GM11168 (cell line): ENCODE data around the gene FAM210B.
"Not testable (repeated sequence)": the region's sequence is repeated elsewhere in the genome, so short reads cannot be mapped to it uniquely, and the experiment has no call there.

Experiments used
- in situ Hi-C: fragments of 300-500 bp; cut with MboI; formaldehyde crosslinking; loops from one replicate; pipeline ENCODE4 v1.12.0; 2022; ENCODE audit warnings: low sequenced_read_pairs; ENCODE audit not compliant: unreplicated experiment

FAM210B gene

DNA sequence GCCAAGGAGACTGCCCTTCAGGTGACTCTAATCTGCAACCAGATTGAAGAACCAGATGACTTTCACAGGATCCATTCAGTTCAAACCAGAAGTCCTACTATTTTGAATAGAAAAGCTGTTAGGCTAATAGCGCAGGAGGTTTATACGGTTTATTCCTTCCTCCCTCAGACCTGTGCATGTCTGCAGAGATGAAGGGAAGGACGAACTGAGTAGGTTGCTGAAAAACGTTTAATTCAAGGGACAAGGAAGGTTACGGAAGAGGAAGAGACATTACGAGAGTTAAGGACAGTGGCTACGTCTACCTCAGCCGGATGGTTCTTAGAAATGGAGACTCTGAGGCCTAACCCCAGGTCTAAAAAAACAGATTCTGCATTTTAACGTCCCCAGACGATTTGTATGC, 32.3 kb downstream of the FAM210B start:
- in situ Hi-C loops: loop anchor here (10.0 kb wide), 1 partner anchor 84 kb away; no protein-coding TSS in a partner anchor

DNA sequence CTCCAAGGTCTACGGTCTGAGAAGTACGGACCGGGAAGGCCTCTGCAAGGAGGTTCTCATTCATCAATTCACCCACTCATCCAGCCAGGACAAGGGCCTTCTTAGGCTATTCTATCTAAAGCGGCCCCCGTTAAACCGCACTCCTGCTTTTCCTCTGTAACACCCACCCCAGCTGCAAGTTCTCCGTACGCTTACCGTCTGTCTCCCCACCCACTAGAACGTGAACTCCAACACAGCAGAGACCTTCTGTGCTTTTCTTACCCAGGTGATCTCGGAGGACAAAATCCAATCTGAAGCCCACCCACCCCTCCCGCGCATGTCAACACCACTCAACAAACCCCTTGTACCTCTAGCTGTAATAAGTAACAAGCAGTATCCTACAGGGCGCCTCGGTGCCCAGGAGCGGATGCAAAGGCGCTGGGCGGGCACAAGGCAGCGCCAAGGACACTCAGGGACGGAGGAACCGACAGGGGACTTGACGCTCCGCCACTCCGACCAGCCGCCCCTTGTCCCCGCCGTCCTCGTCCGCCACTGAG, 32.9 kb downstream of the FAM210B start:
- in situ Hi-C loops: loop anchor here (10.0 kb wide), 1 partner anchor 83 kb away; no protein-coding TSS in a partner anchor

DNA sequence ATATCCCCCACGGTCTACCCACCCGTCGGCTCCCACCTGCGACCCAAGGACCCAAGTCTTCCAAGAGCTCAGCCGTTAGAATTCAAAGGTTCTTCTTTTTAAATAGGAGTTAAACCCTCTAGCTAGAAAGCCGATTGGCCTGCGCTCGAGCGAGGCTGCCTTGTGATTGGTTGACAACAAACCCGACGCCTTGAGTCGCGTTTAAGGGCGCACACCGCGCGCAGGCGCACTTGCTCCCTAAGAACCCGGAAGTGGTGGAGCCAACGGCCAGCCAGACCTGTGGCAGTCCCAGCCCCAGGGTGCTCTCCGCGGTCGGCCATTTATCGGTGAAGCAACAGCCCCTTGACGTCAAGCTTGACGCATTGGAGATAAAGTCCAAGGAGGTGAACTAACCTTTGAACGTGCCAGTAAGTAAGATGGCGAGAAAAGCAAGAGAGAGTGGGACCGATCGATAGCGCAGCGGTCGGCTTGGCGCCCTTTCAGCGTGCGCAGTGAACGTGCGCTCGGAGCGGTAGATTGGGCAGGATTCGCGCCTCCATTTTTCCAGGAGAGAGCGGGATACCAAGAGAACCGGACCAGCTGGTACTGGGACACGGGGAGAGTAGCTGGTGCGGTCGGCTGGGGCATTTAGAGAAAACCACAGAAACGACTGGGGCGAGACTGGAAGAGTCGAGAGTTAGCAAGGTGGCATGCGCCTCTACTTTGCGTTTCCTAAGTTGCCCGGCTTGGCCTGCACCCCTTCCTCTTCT, 33.5 kb downstream of the FAM210B start, which contains the start of the genes AURKA and CSTF1:
AURKA (minus strand) TSS at position 84 of the 749 bp plus-strand sequence. CDS start 4,018 bp downstream, outside the sequence.
CSTF1 (plus strand) TSS at position 514 of the 749 bp plus-strand sequence. CDS start 2,908 bp downstream, outside the sequence.
- in situ Hi-C loops: loop anchor here (10.0 kb wide), 1 partner anchor 82 kb away; no protein-coding TSS in a partner anchor

DNA sequence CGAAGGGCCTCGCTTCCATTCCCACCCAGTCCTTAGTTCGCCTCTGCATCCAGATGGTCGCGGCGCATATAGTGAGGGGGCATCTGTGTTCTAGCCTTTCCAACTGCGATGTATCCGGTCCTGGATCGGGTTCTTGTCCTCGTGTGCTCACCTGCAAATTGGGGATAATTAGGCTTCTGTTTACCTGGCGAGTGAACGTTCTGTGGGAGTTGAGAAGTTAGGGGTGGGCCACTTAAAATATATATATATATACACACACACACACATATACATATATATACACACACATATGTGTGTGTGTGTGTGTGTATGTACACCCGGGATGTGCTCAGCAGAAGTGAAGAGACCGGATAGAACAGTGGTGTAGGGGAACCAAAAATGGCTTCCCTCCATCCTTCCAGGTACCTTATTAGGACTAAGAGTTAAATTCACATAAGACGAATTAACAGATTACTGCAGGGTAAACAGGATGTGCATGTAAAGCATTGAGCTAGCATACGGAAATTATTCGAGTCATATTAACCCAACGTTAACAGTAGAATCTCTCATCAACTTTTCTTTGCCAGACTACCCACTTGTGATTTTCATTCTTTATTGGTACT, 34.2 kb downstream of the FAM210B start:
- in situ Hi-C loops: loop anchor here (10.0 kb wide), 1 partner anchor 82 kb away; no protein-coding TSS in a partner anchor

DNA sequence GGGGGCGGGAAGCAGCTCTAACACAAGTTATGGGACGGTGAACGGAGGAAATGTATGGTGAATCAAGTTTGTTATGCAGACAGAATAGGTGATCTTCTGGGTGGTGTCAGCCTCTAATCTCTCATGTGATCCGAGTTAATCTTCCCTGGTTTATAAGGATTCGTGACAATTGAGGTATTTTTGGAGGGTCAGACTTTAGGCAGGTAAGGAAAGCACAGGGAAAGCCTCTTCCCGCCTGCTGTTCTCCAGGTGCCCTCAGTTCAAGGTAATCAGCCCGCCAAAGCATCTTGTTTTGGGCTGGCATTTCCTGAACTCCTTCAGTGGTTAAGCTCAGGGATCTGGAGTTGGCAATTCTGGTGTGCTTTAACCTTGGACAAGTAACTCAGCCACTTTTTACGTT, 34.9 kb downstream of the FAM210B start:
- in situ Hi-C loops: loop anchor here (10.0 kb wide), 1 partner anchor 81 kb away; no protein-coding TSS in a partner anchor

DNA sequence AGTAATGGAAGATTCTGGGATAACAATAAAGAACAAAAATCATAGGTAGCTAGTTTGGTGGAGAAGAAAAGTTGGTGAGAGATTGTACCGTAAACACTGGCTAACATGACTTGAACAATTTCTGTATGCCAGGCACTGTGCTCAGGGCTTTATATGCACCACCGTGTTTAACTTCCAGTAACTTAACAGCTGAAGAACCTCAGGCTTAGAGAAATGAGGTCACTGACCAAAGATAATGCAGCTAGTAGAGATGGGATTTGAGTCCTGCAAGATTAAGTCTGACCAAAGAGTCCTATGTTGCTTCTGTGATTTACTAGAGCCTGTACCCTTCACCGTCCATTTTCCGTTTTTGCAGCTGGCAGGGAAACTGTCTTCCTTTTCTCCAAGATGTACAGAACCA, 36.4 kb downstream of the FAM210B start:
- in situ Hi-C loops: loop anchor here (10.0 kb wide), 1 partner anchor 80 kb away; no protein-coding TSS in a partner anchor

DNA sequence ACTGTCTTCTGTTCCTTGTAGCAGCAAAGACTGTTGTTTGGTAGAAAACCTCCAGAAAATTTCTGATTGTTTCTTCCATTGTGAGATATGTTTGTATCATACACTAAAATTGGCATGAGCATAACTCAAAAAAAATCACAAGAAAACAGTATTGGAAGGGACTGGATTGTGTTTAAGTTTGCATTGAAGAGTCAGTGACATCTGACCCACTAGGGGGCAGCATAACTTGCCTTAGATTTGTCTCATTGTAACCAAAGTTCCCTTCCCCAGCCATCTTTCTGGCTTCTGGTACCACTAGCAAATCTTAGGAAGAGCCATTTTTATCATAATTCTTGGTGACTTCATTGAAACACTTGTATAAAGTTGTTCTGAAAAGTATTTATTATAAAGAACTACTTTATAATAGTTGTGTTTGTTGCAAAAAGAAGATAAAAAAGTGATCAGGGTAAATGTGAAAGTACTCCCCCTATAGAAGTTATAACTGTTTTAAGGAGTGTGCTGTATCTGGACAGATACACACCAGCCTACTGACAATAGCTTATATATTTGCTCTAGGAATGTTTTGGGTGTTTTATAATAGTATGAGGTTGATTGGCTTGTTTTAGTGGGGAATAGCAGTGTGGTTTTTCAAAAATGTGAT, 41.3 kb downstream of the FAM210B start:
- in situ Hi-C loops: no loop called here

DNA sequence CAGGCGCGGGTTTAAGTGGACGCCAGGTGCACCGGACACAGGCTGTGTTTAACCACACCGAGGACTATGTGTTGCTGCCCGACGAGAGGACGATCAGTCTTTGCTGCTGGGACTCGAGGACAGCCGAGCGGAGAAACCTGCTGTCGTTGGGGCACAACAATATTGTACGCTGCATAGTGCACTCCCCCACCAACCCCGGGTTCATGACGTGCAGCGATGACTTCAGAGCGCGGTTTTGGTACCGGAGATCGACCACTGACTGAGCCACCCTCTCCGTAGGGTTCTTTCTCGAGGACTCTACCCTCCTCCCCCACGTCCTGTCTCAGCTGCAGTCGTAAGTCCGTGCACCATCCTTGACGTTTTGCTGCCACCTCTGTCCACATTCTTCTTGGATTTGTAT, 44.7 kb downstream of the FAM210B start:
- in situ Hi-C loops: no loop called here

DNA sequence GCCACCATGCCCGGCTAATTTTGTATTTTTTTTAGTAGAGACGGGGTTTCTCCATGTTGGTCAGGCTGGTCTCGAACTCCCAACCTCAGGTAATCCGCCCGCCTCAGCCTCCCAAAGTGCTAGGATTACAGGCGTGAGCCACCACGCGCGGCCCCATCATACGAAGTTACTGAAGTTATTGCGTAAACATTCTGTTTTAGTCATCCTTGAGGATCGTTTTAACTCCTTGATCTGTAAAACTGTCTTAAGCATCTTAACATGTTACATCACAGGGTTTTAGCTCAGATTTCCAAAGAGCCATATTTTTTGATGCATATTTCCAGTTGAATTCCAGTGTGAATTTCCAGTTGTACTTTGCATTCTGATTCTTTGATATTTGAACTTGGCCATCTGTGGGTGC, 46.6 kb downstream of the FAM210B start:
- in situ Hi-C loops: not testable (repeated sequence)

DNA sequence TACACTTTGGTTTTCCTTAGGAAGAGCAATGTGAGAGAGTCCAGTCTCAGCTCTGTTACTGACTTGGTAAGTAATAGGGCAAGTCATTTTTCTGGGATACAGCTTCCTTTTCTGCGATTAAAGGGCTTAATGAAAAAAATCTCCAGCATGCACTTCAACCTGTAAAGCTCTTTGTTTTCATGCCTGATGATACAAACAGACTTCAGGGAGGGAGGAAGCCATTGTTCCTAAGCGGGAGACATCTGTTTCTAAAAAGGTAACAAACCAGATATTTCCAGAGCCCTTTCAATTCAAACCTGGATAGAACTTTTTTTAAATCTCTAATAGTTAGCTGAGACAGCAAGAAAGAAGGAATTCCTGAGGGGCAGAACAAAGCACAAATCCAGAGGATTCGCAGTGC, 48.1 kb downstream of the FAM210B start:
- in situ Hi-C loops: no loop called here

DNA sequence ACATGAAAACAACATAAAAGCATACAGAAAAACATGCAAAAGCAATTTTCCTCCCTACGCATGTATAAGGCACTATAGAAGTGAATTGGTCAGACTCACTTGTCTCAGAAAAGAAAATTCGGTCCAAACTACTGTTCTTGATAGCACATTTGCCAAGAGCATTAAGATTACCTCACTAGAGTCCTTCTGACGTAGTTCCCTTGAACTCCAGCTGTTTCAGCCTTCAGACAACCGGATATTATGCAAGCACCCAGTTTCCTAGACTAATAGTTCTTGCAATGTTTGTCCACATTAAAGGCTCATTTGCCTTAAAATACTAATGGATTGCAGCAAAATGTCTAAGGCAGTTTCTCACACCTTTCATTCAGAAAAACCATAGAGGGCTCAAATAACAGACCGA, 50.7 kb downstream of the FAM210B start:
- in situ Hi-C loops: no loop called here

DNA sequence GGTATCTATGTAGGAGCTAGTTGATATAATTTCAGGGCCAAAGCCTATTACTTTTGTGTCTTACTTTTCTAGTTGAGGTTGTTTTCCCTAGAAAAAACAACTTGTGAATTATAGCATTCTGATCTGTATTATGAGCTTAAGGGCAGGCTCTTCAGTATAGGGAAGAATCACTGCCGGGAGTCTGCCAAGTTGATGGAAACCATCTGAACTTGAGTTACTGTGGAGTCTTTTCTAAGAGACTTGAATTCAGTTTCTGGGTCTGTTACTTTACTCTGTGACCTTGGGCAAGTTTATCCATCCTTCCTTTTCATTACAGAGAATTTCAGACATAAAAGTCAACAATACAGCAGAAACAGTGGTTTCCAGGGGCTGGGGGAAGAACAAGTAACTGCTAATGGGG, 51.2 kb downstream of the FAM210B start:
- in situ Hi-C loops: no loop called here

DNA sequence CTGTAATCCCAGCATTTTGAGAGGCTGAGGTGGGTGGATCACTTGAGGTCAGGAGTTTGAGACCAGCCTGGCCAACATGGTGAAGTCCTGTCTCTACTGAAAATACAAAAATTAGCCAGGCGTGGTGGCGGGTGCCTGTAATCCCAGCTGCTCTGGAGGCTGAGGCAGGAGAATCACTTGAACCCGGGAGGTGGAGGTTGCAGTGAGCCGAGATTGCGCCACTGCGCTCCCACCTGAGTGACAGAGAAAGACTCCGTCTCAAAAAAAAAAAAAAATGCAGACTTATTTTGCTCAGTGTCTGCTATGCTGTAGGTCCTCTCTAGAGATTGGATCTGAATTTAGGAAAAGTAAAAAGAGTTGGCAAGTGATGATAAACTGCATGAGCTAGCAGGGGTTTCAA, 52.5 kb downstream of the FAM210B start:
- in situ Hi-C loops: not testable (repeated sequence)

DNA sequence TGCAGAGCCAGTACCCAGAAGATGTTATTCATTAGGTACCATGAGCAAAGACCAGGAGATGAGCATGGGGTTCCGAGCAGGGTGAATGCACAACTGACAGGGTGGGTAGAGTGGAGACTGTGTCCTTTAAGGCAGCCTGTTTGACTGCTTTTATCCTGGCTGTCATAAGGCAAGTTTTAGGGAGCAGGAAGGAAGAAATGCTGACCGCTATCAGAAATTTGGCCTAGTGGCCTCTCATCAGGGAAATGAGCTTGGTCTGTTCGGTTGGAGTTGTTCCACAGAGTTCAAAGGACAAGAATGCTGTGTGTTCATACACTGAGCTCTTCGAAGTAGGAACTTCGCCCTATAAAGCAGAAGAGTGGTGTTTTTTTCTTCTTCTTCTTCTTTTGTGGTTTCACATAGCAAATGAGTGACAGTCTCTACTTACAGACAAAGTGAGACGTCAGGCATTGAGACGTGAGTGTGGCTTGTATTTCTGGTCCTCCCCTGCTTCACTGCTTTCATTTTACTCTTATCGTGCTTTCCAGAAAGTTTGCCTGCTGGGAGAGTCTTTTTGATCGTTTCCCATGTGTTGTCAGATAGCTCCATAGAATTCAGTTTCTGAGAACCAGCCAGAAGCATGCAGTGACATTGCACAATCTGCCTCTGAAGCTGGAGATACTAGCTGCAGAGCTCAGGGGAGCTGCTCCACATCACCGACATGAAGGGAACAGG, 53.1 kb downstream of the FAM210B start, which contains the start of gene CASS4:
CASS4 (plus strand) TSS at position 502 of the 714 bp plus-strand sequence; CDS start at position 701, 199 bp downstream.
- in situ Hi-C loops: no loop called here

DNA sequence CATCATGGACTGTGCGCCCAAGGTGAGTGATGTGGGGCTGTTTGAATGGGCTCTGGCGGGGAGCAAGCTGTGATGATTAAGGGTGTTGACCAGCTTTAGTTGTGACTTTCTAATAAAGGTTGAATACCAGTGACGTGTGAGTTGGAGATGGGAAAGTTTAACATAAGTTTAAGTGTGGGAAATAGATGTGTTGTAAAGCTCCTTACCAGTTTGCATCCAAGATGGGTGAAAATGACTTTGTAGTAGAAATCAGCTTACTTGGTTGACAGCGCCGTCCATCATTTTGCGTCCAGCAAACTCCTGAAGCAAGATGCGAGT, 53.7 kb downstream of the FAM210B start:
- in situ Hi-C loops: no loop called here

DNA sequence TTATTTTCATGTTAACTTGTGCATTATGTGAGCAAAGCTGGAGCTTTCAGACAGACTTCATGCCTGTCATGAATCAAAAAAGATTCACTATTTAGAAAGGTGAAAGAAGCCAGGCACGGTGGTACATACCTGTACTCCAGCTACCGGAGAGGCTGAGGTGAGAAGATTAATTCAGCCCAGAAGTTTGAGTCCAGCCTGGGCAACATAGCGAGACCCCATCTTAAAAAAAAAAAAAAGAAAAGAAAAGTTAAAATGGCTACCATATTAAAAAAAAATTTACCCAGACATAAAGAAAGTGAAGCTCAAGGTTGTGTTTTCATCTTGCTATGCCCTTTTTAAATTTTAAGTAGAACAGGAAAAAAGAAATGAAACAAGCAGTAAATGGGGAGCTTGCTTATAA, 54.2 kb downstream of the FAM210B start:
- in situ Hi-C loops: no loop called here

DNA sequence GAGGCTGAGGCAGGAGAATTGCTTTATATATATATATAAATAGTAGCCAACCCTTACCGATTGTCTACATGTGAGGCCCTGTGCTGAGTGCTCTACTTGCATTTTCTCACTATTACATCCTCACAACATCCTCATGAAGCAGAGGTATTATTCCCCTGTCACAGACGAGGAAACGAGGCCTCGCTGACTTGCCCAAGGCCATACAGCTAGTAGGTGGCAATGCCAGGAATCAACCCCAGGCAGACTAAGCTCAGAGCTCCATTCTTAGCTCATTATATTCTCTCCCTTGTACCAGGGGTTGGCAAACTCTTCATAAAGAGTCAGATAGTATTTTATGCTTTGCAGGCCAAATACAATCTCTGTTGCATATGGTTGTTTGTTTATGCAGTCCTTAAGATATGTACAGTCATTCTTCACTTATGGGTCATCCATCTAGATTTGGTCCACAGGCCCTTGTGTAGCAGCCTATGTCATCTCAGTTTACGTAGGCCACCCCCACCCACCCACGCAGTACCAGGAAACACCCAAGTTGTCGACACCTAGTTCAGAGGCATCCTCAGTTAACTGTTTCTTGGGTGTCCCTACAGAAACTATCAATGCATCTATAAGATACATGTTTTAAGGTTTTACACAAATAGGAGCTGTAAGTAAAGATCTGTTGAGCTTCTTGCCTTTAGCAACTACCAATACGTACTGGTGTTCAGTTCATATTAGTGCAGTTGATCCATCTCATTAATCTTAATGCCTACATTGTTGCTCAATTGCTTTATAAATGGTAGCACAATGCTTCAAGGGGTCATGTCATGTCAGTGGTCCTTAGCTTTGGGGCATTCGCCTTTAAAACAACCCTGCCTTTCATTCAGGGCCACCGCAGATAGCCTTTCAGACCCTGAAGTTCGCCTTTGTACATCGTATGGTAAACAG, 56.3 kb downstream of the FAM210B start:
- in situ Hi-C loops: no loop called here

DNA sequence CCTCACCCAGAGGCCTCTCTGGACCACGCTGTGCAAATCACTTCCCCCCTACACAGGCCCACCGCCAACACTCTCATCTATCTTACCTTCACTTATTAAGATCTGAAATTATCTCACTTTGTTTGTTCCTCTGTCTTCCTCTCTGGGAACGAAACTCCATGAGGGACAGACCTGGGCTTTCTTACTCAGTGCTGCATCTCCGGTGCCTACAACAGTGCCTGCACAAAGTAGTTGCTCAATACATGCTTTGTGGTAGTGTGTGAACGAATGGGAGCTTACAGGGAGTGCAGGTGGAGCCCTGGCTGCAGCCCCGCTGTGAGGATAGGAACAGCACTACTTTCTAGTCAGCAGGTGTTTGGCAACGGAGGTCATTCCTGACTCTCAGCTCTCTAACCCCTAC, 58.6 kb downstream of the FAM210B start:
- in situ Hi-C loops: no loop called here

DNA sequence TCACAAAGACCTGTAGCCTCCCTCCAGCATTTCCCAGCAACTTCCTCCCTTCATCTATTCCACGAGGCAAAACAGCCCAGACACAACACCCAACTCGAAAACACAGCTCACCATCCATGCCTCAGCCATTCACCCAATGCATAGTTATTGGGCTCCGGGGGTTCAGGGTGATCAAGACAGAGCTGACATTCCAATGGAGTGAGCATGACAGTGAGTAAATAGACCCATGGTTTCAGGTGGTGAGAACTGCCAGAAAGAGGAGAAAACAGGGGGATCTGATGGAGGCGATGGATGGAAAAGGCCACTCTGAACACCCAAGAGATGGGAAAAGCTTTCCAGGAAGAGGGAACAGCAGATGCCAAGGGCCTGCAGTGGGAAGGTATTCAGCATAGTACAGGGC, 59.1 kb downstream of the FAM210B start:
- in situ Hi-C loops: no loop called here
